ENCODE data around the gene SLC38A6.

DNA sequence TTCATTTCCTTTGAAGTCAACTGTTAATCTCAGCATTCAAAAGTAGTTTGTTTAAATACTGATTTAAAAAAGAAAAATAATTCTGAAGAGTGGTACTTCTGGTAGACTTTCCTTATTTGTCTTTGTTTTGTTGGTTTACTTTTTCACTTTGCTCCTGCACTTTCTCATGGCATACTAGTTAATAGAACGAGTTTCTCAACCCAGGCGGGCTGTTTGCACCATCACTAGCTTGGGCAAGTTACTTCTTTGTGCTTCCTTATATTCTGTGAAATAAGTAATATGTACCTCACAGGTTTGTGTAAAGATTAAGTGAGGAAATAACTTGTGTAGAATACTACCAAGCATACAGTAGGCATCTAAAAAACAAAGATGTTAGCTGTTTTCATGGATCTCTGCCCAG lies 45.5 kb downstream of the SLC38A6 start:
- TF ChIP-seq, protein P1, sequence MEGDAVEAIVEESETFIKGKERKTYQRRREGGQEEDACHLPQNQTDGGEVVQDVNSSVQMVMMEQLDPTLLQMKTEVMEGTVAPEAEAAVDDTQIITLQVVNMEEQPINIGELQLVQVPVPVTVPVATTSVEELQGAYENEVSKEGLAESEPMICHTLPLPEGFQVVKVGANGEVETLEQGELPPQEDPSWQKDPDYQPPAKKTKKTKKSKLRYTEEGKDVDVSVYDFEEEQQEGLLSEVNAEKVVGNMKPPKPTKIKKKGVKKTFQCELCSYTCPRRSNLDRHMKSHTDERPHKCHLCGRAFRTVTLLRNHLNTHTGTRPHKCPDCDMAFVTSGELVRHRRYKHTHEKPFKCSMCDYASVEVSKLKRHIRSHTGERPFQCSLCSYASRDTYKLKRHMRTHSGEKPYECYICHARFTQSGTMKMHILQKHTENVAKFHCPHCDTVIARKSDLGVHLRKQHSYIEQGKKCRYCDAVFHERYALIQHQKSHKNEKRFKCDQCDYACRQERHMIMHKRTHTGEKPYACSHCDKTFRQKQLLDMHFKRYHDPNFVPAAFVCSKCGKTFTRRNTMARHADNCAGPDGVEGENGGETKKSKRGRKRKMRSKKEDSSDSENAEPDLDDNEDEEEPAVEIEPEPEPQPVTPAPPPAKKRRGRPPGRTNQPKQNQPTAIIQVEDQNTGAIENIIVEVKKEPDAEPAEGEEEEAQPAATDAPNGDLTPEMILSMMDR (IDR thresholded peaks at IDR 0.05) = no peak
- TF ChIP-seq POLR2A (IDR thresholded peaks at IDR 0.05) = no peak

All from testis (tissue), 2 donors.